ENCODE measurements around the gene BCL7A. TPM values are rescaled to one million over a fixed set of nuclear protein-coding genes. Genes with fewer than 3 reads are reported as not detected.

The BCL7A gene
- polyA plus RNA-seq, 1 donor from 2014 or later, result 51.3 TPM

DNA sequence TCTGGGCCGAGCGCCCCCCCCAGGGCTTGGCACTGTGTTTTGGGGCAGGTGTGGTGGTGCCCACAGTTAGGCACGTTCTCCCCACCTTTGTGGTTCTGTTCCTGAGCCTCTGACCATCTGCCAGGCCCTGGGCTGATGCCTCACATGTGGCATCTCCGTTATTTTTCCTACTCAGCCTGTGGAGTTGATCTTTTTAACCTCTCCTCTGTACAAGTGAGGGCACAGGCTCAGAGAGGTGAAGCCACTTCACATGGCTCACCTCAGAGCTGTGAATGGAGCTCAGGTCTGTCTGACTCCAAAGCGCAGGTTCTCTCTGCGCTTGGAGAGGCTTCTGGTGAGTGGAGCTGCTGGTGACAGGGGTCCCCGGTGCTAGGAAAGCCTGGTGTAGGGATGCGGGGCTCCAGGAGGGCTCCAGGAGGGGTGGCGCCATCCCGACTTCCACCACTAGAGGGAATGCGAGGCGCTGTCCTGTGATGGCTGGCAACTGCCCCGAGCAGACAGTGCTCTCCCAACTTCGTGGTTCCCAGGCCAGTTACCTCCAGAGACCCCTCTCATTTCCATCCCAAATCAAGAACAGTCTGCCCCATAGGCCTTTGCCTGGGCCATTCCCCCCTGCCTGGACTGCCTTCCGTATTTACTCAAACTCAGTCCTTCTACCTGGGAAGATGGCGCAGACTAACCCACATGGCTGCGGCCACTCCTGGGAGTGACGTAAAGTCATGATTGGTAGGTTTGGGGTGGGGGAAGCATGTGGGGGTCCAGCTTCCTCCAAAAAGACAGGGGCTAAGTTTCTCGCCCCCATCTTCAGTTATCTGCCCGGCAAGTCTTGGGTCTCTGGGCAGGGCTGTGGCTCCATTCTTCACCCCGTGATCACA is 9.9 kb downstream of the BCL7A start:
- no peaks in the 10 kb centered on the region for H3F3A ChIP-seq (ENCODE audit: insufficient read depth, low read length, poor library complexity, severe bottlenecking)
- H3K4me3 ChIP-seq (ENCODE audit: low read length), result no peak overlapping the region
- H3K9me2 ChIP-seq (ENCODE audit: insufficient read depth, low read length), result no peaks in the 10 kb centered on the region
- H3K9ac ChIP-seq (ENCODE audit: low read length), result no peak overlapping the region
- H3K27me3 ChIP-seq (ENCODE audit: insufficient read depth, low read depth, low read length), result no peaks in the 10 kb centered on the region
- no peak overlapping the region for H2AFZ ChIP-seq (ENCODE audit: low read depth, low read length)
- no peak overlapping the region for H3K27ac ChIP-seq (ENCODE audit: low read length)
- H3K79me2 ChIP-seq (replicated peaks; ENCODE audit: insufficient read depth, low read length), result peaks cover 45% of the 10 kb centered on the region
- H4K20me1 ChIP-seq (ENCODE audit: insufficient read depth), result no peaks in the 10 kb centered on the region
- no peak overlapping the region for H3K4me2 ChIP-seq (ENCODE audit: low read length)
- H3K36me3 ChIP-seq (ENCODE audit: insufficient read depth, low read length), result no peaks in the 10 kb centered on the region
- no peaks in the 10 kb centered on the region for H3K9me3 ChIP-seq (ENCODE audit: low read length)
- TF ChIP-seq, protein P1, sequence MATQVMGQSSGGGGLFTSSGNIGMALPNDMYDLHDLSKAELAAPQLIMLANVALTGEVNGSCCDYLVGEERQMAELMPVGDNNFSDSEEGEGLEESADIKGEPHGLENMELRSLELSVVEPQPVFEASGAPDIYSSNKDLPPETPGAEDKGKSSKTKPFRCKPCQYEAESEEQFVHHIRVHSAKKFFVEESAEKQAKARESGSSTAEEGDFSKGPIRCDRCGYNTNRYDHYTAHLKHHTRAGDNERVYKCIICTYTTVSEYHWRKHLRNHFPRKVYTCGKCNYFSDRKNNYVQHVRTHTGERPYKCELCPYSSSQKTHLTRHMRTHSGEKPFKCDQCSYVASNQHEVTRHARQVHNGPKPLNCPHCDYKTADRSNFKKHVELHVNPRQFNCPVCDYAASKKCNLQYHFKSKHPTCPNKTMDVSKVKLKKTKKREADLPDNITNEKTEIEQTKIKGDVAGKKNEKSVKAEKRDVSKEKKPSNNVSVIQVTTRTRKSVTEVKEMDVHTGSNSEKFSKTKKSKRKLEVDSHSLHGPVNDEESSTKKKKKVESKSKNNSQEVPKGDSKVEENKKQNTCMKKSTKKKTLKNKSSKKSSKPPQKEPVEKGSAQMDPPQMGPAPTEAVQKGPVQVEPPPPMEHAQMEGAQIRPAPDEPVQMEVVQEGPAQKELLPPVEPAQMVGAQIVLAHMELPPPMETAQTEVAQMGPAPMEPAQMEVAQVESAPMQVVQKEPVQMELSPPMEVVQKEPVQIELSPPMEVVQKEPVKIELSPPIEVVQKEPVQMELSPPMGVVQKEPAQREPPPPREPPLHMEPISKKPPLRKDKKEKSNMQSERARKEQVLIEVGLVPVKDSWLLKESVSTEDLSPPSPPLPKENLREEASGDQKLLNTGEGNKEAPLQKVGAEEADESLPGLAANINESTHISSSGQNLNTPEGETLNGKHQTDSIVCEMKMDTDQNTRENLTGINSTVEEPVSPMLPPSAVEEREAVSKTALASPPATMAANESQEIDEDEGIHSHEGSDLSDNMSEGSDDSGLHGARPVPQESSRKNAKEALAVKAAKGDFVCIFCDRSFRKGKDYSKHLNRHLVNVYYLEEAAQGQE (IDR thresholded peaks at IDR 0.05; ENCODE audit: borderline replicate concordance), result no peak
- no peak for TF ChIP-seq TAF1 (IDR thresholded peaks at IDR 0.05; ENCODE audit: low read depth)
- no peak for TF ChIP-seq EP300 (conservative IDR thresholded peaks at IDR 0.05; ENCODE audit: poor library complexity, severe bottlenecking)
- TF ChIP-seq, protein P2, sequence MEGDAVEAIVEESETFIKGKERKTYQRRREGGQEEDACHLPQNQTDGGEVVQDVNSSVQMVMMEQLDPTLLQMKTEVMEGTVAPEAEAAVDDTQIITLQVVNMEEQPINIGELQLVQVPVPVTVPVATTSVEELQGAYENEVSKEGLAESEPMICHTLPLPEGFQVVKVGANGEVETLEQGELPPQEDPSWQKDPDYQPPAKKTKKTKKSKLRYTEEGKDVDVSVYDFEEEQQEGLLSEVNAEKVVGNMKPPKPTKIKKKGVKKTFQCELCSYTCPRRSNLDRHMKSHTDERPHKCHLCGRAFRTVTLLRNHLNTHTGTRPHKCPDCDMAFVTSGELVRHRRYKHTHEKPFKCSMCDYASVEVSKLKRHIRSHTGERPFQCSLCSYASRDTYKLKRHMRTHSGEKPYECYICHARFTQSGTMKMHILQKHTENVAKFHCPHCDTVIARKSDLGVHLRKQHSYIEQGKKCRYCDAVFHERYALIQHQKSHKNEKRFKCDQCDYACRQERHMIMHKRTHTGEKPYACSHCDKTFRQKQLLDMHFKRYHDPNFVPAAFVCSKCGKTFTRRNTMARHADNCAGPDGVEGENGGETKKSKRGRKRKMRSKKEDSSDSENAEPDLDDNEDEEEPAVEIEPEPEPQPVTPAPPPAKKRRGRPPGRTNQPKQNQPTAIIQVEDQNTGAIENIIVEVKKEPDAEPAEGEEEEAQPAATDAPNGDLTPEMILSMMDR (IDR thresholded peaks at IDR 0.05; ENCODE audit: poor library complexity, severe bottlenecking), result peak; percentile 44

DNA sequence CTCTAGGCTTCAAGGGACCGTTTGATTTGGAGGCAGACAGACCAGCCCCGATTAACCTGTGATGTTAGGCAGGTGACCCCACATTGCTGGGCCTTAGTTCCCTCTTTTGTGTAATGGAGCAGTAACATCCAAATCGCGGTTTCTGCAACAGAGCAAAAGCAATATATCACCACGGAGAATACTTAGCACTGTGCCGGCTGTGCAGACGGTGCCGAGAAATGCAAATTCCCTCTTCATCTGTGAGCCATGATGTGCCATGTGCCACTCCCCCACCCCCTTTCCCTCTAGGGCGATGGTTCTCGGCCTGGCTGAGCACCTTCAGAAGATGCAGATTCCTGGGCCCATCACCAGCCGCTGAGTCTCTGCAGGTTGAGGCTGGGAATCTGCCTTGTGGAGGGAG is 10.9 kb downstream of the BCL7A start:
- no peaks in the 10 kb centered on the region for H3K27me3 ChIP-seq (ENCODE audit: insufficient read depth, low read depth, low read length)
- no peak overlapping the region for H3K4me3 ChIP-seq (ENCODE audit: low read length)
- H3K9ac ChIP-seq (ENCODE audit: low read length), result no peak overlapping the region
- H3K79me2 ChIP-seq (replicated peaks; ENCODE audit: insufficient read depth, low read length), result peaks cover 37% of the 10 kb centered on the region
- H2AFZ ChIP-seq (ENCODE audit: low read depth, low read length), result no peak overlapping the region
- H3K9me3 ChIP-seq (ENCODE audit: low read length), result no peaks in the 10 kb centered on the region
- TF ChIP-seq, protein P1 (IDR thresholded peaks at IDR 0.05; ENCODE audit: borderline replicate concordance), result no peak
- TF ChIP-seq TAF1 (IDR thresholded peaks at IDR 0.05; ENCODE audit: low read depth), result no peak
- no peak for TF ChIP-seq POLR2AphosphoS5 (IDR thresholded peaks at IDR 0.05)
- no peak for TF ChIP-seq SMC3 (conservative IDR thresholded peaks at IDR 0.05; ENCODE audit: poor library complexity)
- no peak for TF ChIP-seq RAD21 (conservative IDR thresholded peaks at IDR 0.05)
- H4K20me1 ChIP-seq (ENCODE audit: insufficient read depth), result no peaks in the 10 kb centered on the region
- H3K36me3 ChIP-seq (ENCODE audit: insufficient read depth, low read length), result no peaks in the 10 kb centered on the region
- H3K27ac ChIP-seq (ENCODE audit: low read length), result no peak overlapping the region
- no peaks in the 10 kb centered on the region for H3F3A ChIP-seq (ENCODE audit: insufficient read depth, low read length, poor library complexity, severe bottlenecking)
- H3K4me2 ChIP-seq (ENCODE audit: low read length), result no peak overlapping the region
- no peaks in the 10 kb centered on the region for H3K9me2 ChIP-seq (ENCODE audit: insufficient read depth, low read length)
